ENCODE measurements around the gene BTBD16. TPM values are rescaled to one million over a fixed set of nuclear protein-coding genes. Genes with fewer than 3 reads are reported as not detected.

Gene BTBD16
- total RNA-seq, 1 experiment from 2014 or later = 0.35 TPM

DNA sequence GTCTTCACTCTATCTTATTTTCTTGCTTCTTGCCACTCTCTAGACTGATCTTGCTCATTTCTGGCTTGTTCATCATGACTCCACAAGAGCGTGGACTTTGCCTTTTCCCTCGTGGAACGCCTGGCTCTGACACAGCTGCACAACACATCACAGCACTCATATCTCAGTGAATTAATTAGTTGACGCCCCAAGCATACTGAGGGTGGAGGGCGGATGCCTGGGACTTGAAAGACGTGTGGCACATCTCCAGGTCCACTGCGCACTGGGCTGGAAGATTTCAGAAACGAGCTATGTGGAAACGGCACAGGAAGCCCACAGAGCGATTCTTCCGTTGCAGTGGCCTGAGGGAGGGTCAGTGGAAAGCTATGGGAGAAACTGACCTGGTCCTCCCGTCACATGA lies 79.8 kb downstream of the BTBD16 start:
- H3K36me3 Mint-ChIP-seq (ENCODE audit: insufficient read depth, unreplicated experiment) = no peaks in the 10 kb centered on the region
- H3K27ac Mint-ChIP-seq (ENCODE audit: unreplicated experiment) = no peak overlapping the region
- peaks cover 9% of the 10 kb centered on the region for H3K4me1 Mint-ChIP-seq (ENCODE audit: low read depth, unreplicated experiment)
- no peak for TF ChIP-seq CTCF (IDR thresholded peaks at IDR 0.05; ENCODE audit: unreplicated experiment)
- DNase-seq = no peak
- peaks cover 4% of the 10 kb centered on the region for H3K9me3 Mint-ChIP-seq (ENCODE audit: low read depth, unreplicated experiment)
- H3K27me3 Mint-ChIP-seq (ENCODE audit: unreplicated experiment) = no peaks in the 10 kb centered on the region
- CTCF ChIA-PET = no interaction called here
- H3K4me3 Mint-ChIP-seq (ENCODE audit: low read depth, unreplicated experiment) = no peak overlapping the region
- intact Hi-C loops (cut with micrococcal nuclease; ENCODE audit: unreplicated experiment) = no loop called here
- no TSS peak for BruUV-seq (replicated peaks)

- CTCF ChIA-PET = no interaction called here
- no peak for TF ChIP-seq CTCF (IDR thresholded peaks at IDR 0.05; ENCODE audit: unreplicated experiment)
- Mint-ChIP-seq H3K9me3 (ENCODE audit: low read depth, unreplicated experiment) (peaks cover 2% of the 10 kb centered on the region), H3K4me3 (ENCODE audit: low read depth, unreplicated experiment) (no peak overlapping the region), H3K36me3 (ENCODE audit: insufficient read depth, unreplicated experiment) (no peaks in the 10 kb centered on the region), H3K27ac (ENCODE audit: unreplicated experiment) (no peak overlapping the region), H3K4me1 (ENCODE audit: low read depth, unreplicated experiment) (peaks cover 9% of the 10 kb centered on the region), H3K27me3 (ENCODE audit: unreplicated experiment) (no peaks in the 10 kb centered on the region)
- BruUV-seq (replicated peaks) = no TSS peak
- DNase-seq = no peak
- intact Hi-C loops (cut with micrococcal nuclease; ENCODE audit: unreplicated experiment) = no loop called here
These were observed 81.9 kb downstream of the BTBD16 start for GRCh38 chr10:122352817-122353525.

DNA sequence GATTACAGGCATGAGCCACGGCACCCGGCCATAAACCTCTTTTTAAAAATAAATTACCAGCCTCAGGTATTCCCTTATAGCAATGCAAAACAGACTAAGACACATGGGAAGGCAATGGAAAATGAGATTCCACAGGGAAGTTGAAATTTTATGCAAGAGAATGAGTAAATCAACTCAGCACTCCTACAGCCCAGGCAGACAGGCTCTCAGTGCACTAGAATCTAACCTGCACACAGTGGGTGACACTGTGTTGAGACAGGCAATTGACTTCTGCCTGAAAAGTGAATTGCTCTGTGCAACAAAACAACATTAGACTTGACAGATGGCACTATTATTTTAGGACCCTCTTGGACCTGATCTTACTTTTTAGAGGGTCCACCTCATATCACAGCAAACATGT lies 83.3 kb downstream of the BTBD16 start:
- H3K4me3 Mint-ChIP-seq (ENCODE audit: low read depth, unreplicated experiment) = no peak overlapping the region
- H3K36me3 Mint-ChIP-seq (ENCODE audit: insufficient read depth, unreplicated experiment) = no peaks in the 10 kb centered on the region
- H3K27me3 Mint-ChIP-seq (ENCODE audit: unreplicated experiment) = no peaks in the 10 kb centered on the region
- no peak overlapping the region for H3K27ac Mint-ChIP-seq (ENCODE audit: unreplicated experiment)
- intact Hi-C loops (cut with micrococcal nuclease; ENCODE audit: unreplicated experiment) = no loop called here
- peaks cover 2% of the 10 kb centered on the region for H3K4me1 Mint-ChIP-seq (ENCODE audit: low read depth, unreplicated experiment)
- CTCF ChIA-PET = no interaction called here
- no TSS peak for BruUV-seq (replicated peaks)
- no peak for DNase-seq
- H3K9me3 Mint-ChIP-seq (ENCODE audit: low read depth, unreplicated experiment) = peaks cover 2% of the 10 kb centered on the region
- no peak for TF ChIP-seq CTCF (IDR thresholded peaks at IDR 0.05; ENCODE audit: unreplicated experiment)

GRCh38 chr10:122357685-122358084 lies 86.6 kb downstream of the BTBD16 start:
- CTCF ChIA-PET = no interaction called here
- Mint-ChIP-seq H3K4me3 (ENCODE audit: low read depth, unreplicated experiment) (no peak overlapping the region), H3K9me3 (ENCODE audit: low read depth, unreplicated experiment) (no peaks in the 10 kb centered on the region), H3K27me3 (ENCODE audit: unreplicated experiment) (no peaks in the 10 kb centered on the region), H3K27ac (ENCODE audit: unreplicated experiment) (no peak overlapping the region), H3K4me1 (ENCODE audit: low read depth, unreplicated experiment) (no peaks in the 10 kb centered on the region), H3K36me3 (ENCODE audit: insufficient read depth, unreplicated experiment) (no peaks in the 10 kb centered on the region)
- no TSS peak for BruUV-seq (replicated peaks)
- DNase-seq = no peak
- no peak for TF ChIP-seq CTCF (IDR thresholded peaks at IDR 0.05; ENCODE audit: unreplicated experiment)
- intact Hi-C loops (cut with micrococcal nuclease; ENCODE audit: unreplicated experiment) = no loop called here

Measured in Calu3 (cell line).